Measurements from ENCODE around the gene CALCOCO1.

DNA sequence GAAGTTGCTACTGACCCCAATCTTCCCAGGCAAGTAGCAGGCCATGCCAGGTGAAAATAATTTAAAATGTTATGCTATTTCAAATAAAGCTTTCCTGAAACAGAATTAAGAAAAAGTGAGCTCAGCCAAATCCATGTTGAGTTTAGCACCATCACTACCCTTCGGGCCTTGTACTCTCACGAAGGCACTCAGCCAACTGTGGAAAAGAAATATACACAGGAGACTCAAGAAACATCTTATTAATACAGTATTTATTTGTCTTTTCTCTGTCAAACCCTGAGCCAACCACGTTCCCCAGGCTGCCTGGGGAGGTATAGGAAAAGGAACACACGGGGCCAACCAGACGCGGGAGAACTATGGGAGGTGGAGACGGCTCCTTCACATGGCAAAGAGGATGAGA is 62.3 kb downstream of the CALCOCO1 start:
- no peak for TF ChIP-seq POLR2A (IDR thresholded peaks at IDR 0.05)
- TF ChIP-seq, protein P1, sequence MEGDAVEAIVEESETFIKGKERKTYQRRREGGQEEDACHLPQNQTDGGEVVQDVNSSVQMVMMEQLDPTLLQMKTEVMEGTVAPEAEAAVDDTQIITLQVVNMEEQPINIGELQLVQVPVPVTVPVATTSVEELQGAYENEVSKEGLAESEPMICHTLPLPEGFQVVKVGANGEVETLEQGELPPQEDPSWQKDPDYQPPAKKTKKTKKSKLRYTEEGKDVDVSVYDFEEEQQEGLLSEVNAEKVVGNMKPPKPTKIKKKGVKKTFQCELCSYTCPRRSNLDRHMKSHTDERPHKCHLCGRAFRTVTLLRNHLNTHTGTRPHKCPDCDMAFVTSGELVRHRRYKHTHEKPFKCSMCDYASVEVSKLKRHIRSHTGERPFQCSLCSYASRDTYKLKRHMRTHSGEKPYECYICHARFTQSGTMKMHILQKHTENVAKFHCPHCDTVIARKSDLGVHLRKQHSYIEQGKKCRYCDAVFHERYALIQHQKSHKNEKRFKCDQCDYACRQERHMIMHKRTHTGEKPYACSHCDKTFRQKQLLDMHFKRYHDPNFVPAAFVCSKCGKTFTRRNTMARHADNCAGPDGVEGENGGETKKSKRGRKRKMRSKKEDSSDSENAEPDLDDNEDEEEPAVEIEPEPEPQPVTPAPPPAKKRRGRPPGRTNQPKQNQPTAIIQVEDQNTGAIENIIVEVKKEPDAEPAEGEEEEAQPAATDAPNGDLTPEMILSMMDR (IDR thresholded peaks at IDR 0.05) = no peak
